Erythroblast (primary cell): ENCODE results near the gene ST3GAL3.

Source experiments
- GATA1 ChIP-seq: IDR thresholded peaks from 2 replicates; pipeline ENCODE4 v1.6.1; 2011; ENCODE audit warnings: low read depth, mild to moderate bottlenecking, control low read depth, low read length, moderate library complexity
- POLR2A ChIP-seq: IDR thresholded peaks from 2 replicates; pipeline ENCODE4 v1.6.1; 2011; ENCODE audit warnings: mild to moderate bottlenecking, low read length

DNA sequence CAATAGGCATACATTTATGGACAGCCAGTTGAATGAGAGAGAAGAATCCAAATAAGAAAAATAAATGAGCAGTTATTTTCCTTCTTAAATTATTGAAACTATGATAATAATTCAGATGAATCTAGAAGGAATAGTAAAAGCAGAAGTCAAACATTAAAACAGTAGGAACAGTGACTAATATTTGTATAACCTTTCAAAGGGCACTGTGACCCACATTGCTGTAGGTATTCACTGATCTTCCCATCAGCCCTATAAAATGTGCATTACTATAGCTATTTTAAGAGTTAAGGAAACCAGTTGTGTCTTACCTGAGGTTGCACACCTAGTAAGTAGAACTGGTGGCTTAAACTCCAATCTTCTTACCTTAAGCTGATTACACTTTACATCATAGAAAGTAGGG is 123.5 kb downstream of the ST3GAL3 start:
- TF ChIP-seq POLR2A (no peak), GATA1 (no peak)
